ENCODE data around the gene TENT4A. TPM values are rescaled to one million over a fixed set of nuclear protein-coding genes. Genes with fewer than 3 reads are reported as not detected.

Gene TENT4A
- polyA plus RNA-seq, 1 experiment = 4.0 TPM

- Histone ChIP-seq H3K9me3 (ENCODE audit: control insufficient read depth, insufficient read depth, low read length) (no peaks in the 10 kb centered on the region; the same call in 1 of the 2 replicates), H3K4me3 (ENCODE audit: low read depth, low read length) (no peak overlapping the region), H3K27me3 (ENCODE audit: control insufficient read depth, insufficient read depth, low read length) (no peaks in the 10 kb centered on the region), H3K27ac (ENCODE audit: low read depth, low read length) (no peak overlapping the region)
- CTCF ChIA-PET = interaction anchor here (0.7 to 0.9 kb wide), 2 partner anchors 22 to 53 kb away, joined by 5 to 10 read pairs; no protein-coding TSS in a partner anchor
- POLR2A ChIA-PET = no interaction called here
- TF ChIP-seq CTCF (IDR thresholded peaks at IDR 0.05; ENCODE audit: low read depth, low read length) = no peak
- no peak for DNase-seq (ENCODE audit: low read depth, low spot score)
Measured at GRCh38 chr5:6767481-6768063, 54.3 kb downstream of the TENT4A start.

- POLR2A ChIA-PET = no interaction called here
- no peak for TF ChIP-seq CTCF (IDR thresholded peaks at IDR 0.05; ENCODE audit: low read depth, low read length)
- no peak overlapping the region for H3K27ac ChIP-seq (ENCODE audit: low read depth, low read length)
- no peak overlapping the region for H3K4me3 ChIP-seq (ENCODE audit: low read depth, low read length)
- H3K27me3 ChIP-seq (ENCODE audit: control insufficient read depth, insufficient read depth, low read length) = no peaks in the 10 kb centered on the region
- CTCF ChIA-PET = interaction anchor here (1.2 kb wide), 1 partner anchor 24 kb away, joined by 3 read pairs; no protein-coding TSS in a partner anchor
- peaks cover 3% of the 10 kb centered on the region; the same call in 1 of the 2 replicates for H3K9me3 ChIP-seq (ENCODE audit: control insufficient read depth, insufficient read depth, low read length)
- DNase-seq (ENCODE audit: low read depth, low spot score) = no peak
Measured at GRCh38 chr5:6768590-6769230, 55.5 kb downstream of the TENT4A start.

GRCh38 chr5:6770826-6771607, 57.8 kb downstream of the TENT4A start:
- no peak overlapping the region for H3K27ac ChIP-seq (ENCODE audit: low read depth, low read length)
- DNase-seq (ENCODE audit: low read depth, low spot score) = no peak
- H3K4me3 ChIP-seq (ENCODE audit: low read depth, low read length) = no peak overlapping the region
- ChIA-PET POLR2A (no interaction called here), CTCF (interaction anchor here (0.7 to 1.2 kb wide), 2 partner anchors 984 to 1320 kb away, joined by 3 to 4 read pairs; no protein-coding TSS in a partner anchor)
- H3K27me3 ChIP-seq (ENCODE audit: control insufficient read depth, insufficient read depth, low read length) = no peaks in the 10 kb centered on the region
- peaks cover 3% of the 10 kb centered on the region; the same call in 1 of the 2 replicates for H3K9me3 ChIP-seq (ENCODE audit: control insufficient read depth, insufficient read depth, low read length)
- no peak for TF ChIP-seq CTCF (IDR thresholded peaks at IDR 0.05; ENCODE audit: low read depth, low read length)

- ChIA-PET POLR2A (no interaction called here), CTCF (interaction anchor here (1.0 kb wide), 1 partner anchor 973 kb away, joined by 3 read pairs; no protein-coding TSS in a partner anchor)
- H3K9me3 ChIP-seq (ENCODE audit: control insufficient read depth, insufficient read depth, low read length) = peaks cover 3% of the 10 kb centered on the region; the same call in 1 of the 2 replicates
- DNase-seq (ENCODE audit: low read depth, low spot score) = no peak
- H3K27me3 ChIP-seq (ENCODE audit: control insufficient read depth, insufficient read depth, low read length) = no peaks in the 10 kb centered on the region
- no peak overlapping the region for H3K4me3 ChIP-seq (ENCODE audit: low read depth, low read length)
- no peak overlapping the region for H3K27ac ChIP-seq (ENCODE audit: low read depth, low read length)
- TF ChIP-seq CTCF (IDR thresholded peaks at IDR 0.05; ENCODE audit: low read depth, low read length) = no peak
Measured at GRCh38 chr5:6772886-6773285, 59.7 kb downstream of the TENT4A start.
